Heart left ventricle (tissue), 16 donors: ENCODE data around the gene LRRC38. TPM values are rescaled to one million over a fixed set of nuclear protein-coding genes. Genes with fewer than 3 reads are reported as not detected.

Experiments used
- ATAC-seq, 4 donors: fragments of 200-7000 bp; cut with Tn5 transposase; one replicate each; pipeline ENCODE4 v1.9.1; 2020 to 2022; ENCODE audit warnings: moderate library complexity in 4 of 4, mild to moderate bottlenecking in 3 of 4, moderate number of reproducible peaks in 1 of 4
- DNase-seq, 5 donors: peaks; one replicate each; pipeline ENCODE4 v3.0.0-alpha.2; 2020
- H3K27ac ChIP-seq, 12 donors: fragments of 200-600 bp; sonication (generic) in 4 of 12; one replicate each; pipeline versions ENCODE4 v1.5.0 to v1.8.0; 2016 to 2022; ENCODE audit warnings: mild to moderate bottlenecking in 2 of 12
- H3K27me3 ChIP-seq, 9 donors: fragments of 200-600 bp; sonication (generic) in 2 of 9; one replicate each; pipeline versions ENCODE4 v1.5.1 to v1.8.0; 2016 to 2022; ENCODE audit warnings: mild to moderate bottlenecking in 3 of 9
- H3K36me3 ChIP-seq, 9 donors: fragments of 200-600 bp; sonication (generic) in 2 of 9; one replicate each; pipeline versions ENCODE4 v1.5.0 to v1.8.0; 2018 to 2022; ENCODE audit warnings: mild to moderate bottlenecking in 2 of 9
- H3K4me1 ChIP-seq, 12 donors: fragments of 200-600 bp; sonication (generic) in 4 of 12; one replicate each; pipeline versions ENCODE4 v1.5.0 to v1.8.0; 2016 to 2022; ENCODE audit warnings: mild to moderate bottlenecking in 3 of 12
- H3K4me3 ChIP-seq, 12 donors: fragments of 200-600 bp; sonication (generic) in 4 of 12; one replicate each; pipeline versions ENCODE4 v1.5.0 to v1.8.0; 2017 to 2022; ENCODE audit warnings: mild to moderate bottlenecking in 9 of 12, moderate library complexity in 4 of 12
- H3K9me3 ChIP-seq, 12 donors: fragments of 200-600 bp; sonication (generic) in 4 of 12; one replicate each; pipeline versions ENCODE4 v1.5.0 to v1.8.0; 2016 to 2022; ENCODE audit warnings: mild to moderate bottlenecking in 1 of 12
- CTCF ChIP-seq, 12 donors: fragments of 200-600 bp; sonication (generic) in 4 of 12; IDR thresholded peaks; one replicate each; pipeline versions ENCODE4 v1.5.0 to v1.8.0; 2018 to 2022; ENCODE audit warnings: antibody characterized with exemption in 12 of 12, mild to moderate bottlenecking in 5 of 12
- POLR2A ChIP-seq, 2 donors: fragments of 450-650 bp; IDR thresholded peaks; one replicate each; pipeline ENCODE4 v1.6.1; 2017; ENCODE audit warnings: antibody characterized with exemption in 2 of 2, mild to moderate bottlenecking in 2 of 2, moderate library complexity in 2 of 2
- WGBS, 4 donors: extraction: QIAGEN DNeasy Blood & Tissue Kit in 2 of 4; methylation state at CpG; one replicate each; pipeline versions ENCODE4 v1.1.5 to v1.1.7; 2013 to 2018; 5-methylcytosine and 5-hydroxymethylcytosine counted together
- intact Hi-C, 10 donors: fragments of 100-400 bp; cut with DNase I; formaldehyde crosslinking; loops; one replicate each; pipeline versions ENCODE4 v1.11.1 to v1.14.2; 2022
- polyA plus RNA-seq, 2 donors: library from polyadenylated mRNA; stranded (reverse); fragments of 200-250 nt; gene quantifications; one replicate each; pipeline ENCODE4 v1.2.3, GENCODE V29; 2013
- total RNA-seq, 9 donors: library from RNA; depleted of rRNA in 2 of 9; stranded (reverse); fragments of >200 nt in 2 of 9; fragmentation: NEBNext Ultra II Directional in 3 of 9; extraction: Animal tissue kit (Norgen Biotek cat#: 25700) in 3 of 9; gene quantifications; one replicate each; pipeline versions ENCODE4 v1.1.0 to v1.2.4, GENCODE V29; 2016 to 2023
- donor health status: ischemic (EF 13 %, LVEDD 7.1; RV severe dilation, severe dysfunction).
- donor health status: healthy with polysubstance abuse.
- donor health status: DM: no; HTN: yes; CAD: no.
- donor health status: DM: no; HTN: no; CAD: no.
- donor health status: ischemic (EF 25% LVEDD 6.9; RV normal size, moderate dysfunction).
- donor health status: ischemic (EF 25% LVEDD 5.7; RV mildly dilated, moderate dysfunction).
- donor health status: healthy.
- donor health status: DM: yes; HTN: yes; CAD: no.
- donor health status: ischemic (EF 35%, LVEDD 5.7; RV mildly dilated, moderate dysfunction).
- donor health status: nonischemic (EF 11% LVEDD 7.7; RV severe dilation, severe dysfunction).
- donor health status: DM: yes; HTN: yes; CAD: no.
- donor health status: PGD.
- donor health status: ischemic (EF 29% LVEDD 5.4; RV normal size, mild dysfunction).
- donor health status: nonischemic (EF 23%, LVEDD 6.1; RV moderate dilation, normal function).

LRRC38 gene
- total and polyA plus RNA-seq, 11 donors: 0.20 to 4.4 (median 1.7) TPM; not detected in 2

- no peak for DNase-seq
- Histone ChIP-seq H3K36me3 (no peaks in the 10 kb centered on the region), H3K9me3 (no peaks in the 10 kb centered on the region), H3K4me1 (peaks cover 0 to 4% (median 0%) of the 10 kb centered on the region in 12 donors), H3K4me3 (no peak overlapping the region), H3K27me3 (peaks cover 0 to 8% (median 0%) of the 10 kb centered on the region in 9 donors), H3K27ac (no peak overlapping the region)
- TF ChIP-seq POLR2A (IDR thresholded peaks at IDR 0.05) (no peak), CTCF (IDR thresholded peaks at IDR 0.05) (no peak)
- no peak for ATAC-seq
- intact Hi-C loops: no loop called here
- 51 to 71% (median 56%) methylated on average over 3 of the region's 3 CpGs for WGBS, 4 donors
Observed at GRCh38 chr1:13432251-13432650, 81.6 kb downstream of the LRRC38 start.

GRCh38 chr1:13430495-13430894 is 83.3 kb downstream of the LRRC38 start:
- DNase-seq (no peak), ATAC-seq (peak in 1 of 4 donors; percentile 38)
- Histone ChIP-seq H3K4me1 (peaks cover 0 to 3% (median 0%) of the 10 kb centered on the region in 12 donors), H3K4me3 (no peak overlapping the region), H3K9me3 (no peaks in the 10 kb centered on the region), H3K36me3 (no peaks in the 10 kb centered on the region), H3K27me3 (no peaks in the 10 kb centered on the region), H3K27ac (no peak overlapping the region)
- WGBS, 4 donors: 91 to 95% (median 92%) methylated on average over 6 to 13 of the region's 13 CpGs
- TF ChIP-seq CTCF (IDR thresholded peaks at IDR 0.05) (no peak), POLR2A (IDR thresholded peaks at IDR 0.05) (no peak)
- intact Hi-C loops: no loop called here

Other genes with a start within 250 kb of the LRRC38 start
- not detected for gene PRAMEF8, start 228.9 kb downstream of the LRRC38 start, total RNA-seq
- gene PRAMEF8, start 228.9 kb downstream of the LRRC38 start, polyA plus RNA-seq: not detected
- not detected for gene PRAMEF33, start 210.5 kb downstream of the LRRC38 start, total RNA-seq
- not detected for gene PRAMEF33, start 210.5 kb downstream of the LRRC38 start, polyA plus RNA-seq
- gene PRAMEF15, start 198.4 kb downstream of the LRRC38 start, total RNA-seq: not detected
- not detected for gene PRAMEF15, start 198.4 kb downstream of the LRRC38 start, polyA plus RNA-seq
- not detected for gene PRAMEF14, start 166.9 kb downstream of the LRRC38 start, total RNA-seq
- gene PRAMEF14, start 166.9 kb downstream of the LRRC38 start, polyA plus RNA-seq: not detected
- gene PRAMEF19, start 142.1 kb downstream of the LRRC38 start, total RNA-seq: not detected
- not detected for gene PRAMEF19, start 142.1 kb downstream of the LRRC38 start, polyA plus RNA-seq
- not detected for gene PRAMEF17, start 124.4 kb downstream of the LRRC38 start, total RNA-seq
- gene PRAMEF17, start 124.4 kb downstream of the LRRC38 start, polyA plus RNA-seq: not detected
- gene PRAMEF20, start 103.6 kb downstream of the LRRC38 start, total RNA-seq: not detected
- gene PRAMEF20, start 103.6 kb downstream of the LRRC38 start, polyA plus RNA-seq: not detected
- 10 to 100 TPM in 8 of 9 donors, 1 to 10 TPM in 1; 9.7 to 46.1 (median 21.1) TPM for gene PDPN, start 69.8 kb upstream of the LRRC38 start, total RNA-seq
- 100 to 1,000 TPM in 1 of 2 donors, 1 to 10 TPM in 1; 4.4 to 162 TPM for gene PDPN, start 69.8 kb upstream of the LRRC38 start, polyA plus RNA-seq
- 10 to 100 TPM; 22.8 to 52.7 (median 38.8) TPM for gene PRDM2, start 186.2 kb upstream of the LRRC38 start, total RNA-seq
- gene PRDM2, start 186.2 kb upstream of the LRRC38 start, polyA plus RNA-seq: 10 to 100 TPM; 16.1 to 19.3 TPM